Neural cell (in vitro differentiated cells): ENCODE data around the gene ZDHHC8. TPM values are rescaled to one million over a fixed set of nuclear protein-coding genes. Genes with fewer than 3 reads are reported as not detected.
"Not testable (repeated sequence)": the region's sequence is repeated elsewhere in the genome, so short reads cannot be mapped to it uniquely, and the experiment has no call there.

ENCODE experiments used
- H2AFZ ChIP-seq: fragments of 200-600, 300-800 bp; sonication (generic), shearing (Covaris generic); 2 replicates; pipeline ENCODE4 v1.6.0; 2014; ENCODE audit warnings: low read depth, mild to moderate bottlenecking, antibody characterized with exemption, low read length, moderate library complexity
- H3F3A ChIP-seq: fragments of 200-600 bp; shearing (Covaris generic); 2 replicates; pipeline ENCODE4 v1.6.1; 2016; ENCODE audit warnings: mild to moderate bottlenecking, moderate library complexity, mixed read lengths, antibody characterized with exemption, low read length; ENCODE audit not compliant: insufficient read depth, poor library complexity, severe bottlenecking
- H3K27ac ChIP-seq: fragments of 200-600, 300-800 bp; sonication (generic), shearing (Covaris generic); 2 replicates; pipeline ENCODE4 v1.5.1; 2014; ENCODE audit warnings: mild to moderate bottlenecking, low read length, moderate library complexity
- H3K27me3 ChIP-seq: fragments of 300-800, 200-600 bp; sonication (generic), shearing (Covaris generic); 2 replicates; pipeline ENCODE4 v1.6.0; 2014; ENCODE audit warnings: mild to moderate bottlenecking, low read depth, low read length, moderate library complexity; ENCODE audit not compliant: insufficient read depth
- H3K36me3 ChIP-seq: fragments of 300-800, 200-600 bp; sonication (generic), shearing (Covaris generic); 2 replicates; pipeline ENCODE4 v1.5.1; 2014; ENCODE audit warnings: mild to moderate bottlenecking, antibody characterized with exemption, low read length, moderate library complexity; ENCODE audit not compliant: insufficient read depth
- H3K4me2 ChIP-seq: fragments of 300-800, 200-600 bp; sonication (generic), shearing (Covaris generic); 2 replicates; pipeline ENCODE4 v1.6.0; 2014; ENCODE audit warnings: mild to moderate bottlenecking, low read length
- H3K4me3 ChIP-seq: fragments of 300-800, 200-600 bp; sonication (generic), shearing (Covaris generic); 2 replicates; pipeline ENCODE4 v1.5.1; 2014; ENCODE audit warnings: mild to moderate bottlenecking, low read length, moderate library complexity
- H3K79me2 ChIP-seq: fragments of 200-600 bp; shearing (Covaris generic); replicated peaks from 2 replicates; pipeline ENCODE4 v1.6.0; 2014; ENCODE audit warnings: mild to moderate bottlenecking, low read length, moderate library complexity; ENCODE audit not compliant: insufficient read depth
- H3K9ac ChIP-seq: fragments of 300-800, 200-600 bp; sonication (generic), shearing (Covaris generic); 2 replicates; pipeline ENCODE4 v1.6.1; 2016; ENCODE audit warnings: mild to moderate bottlenecking, low read length, mixed read lengths
- H3K9me2 ChIP-seq: fragments of 200-600 bp; shearing (Covaris generic); 2 replicates; pipeline ENCODE4 v1.6.1; 2016; ENCODE audit warnings: mild to moderate bottlenecking, low read length, mixed read lengths; ENCODE audit not compliant: insufficient read depth
- H3K9me3 ChIP-seq: fragments of 200-600, 300-800 bp; sonication (generic), shearing (Covaris generic); 2 replicates; pipeline ENCODE4 v1.6.1; 2016; ENCODE audit warnings: mild to moderate bottlenecking, mixed run types, low read length, moderate library complexity, mixed read lengths
- H4K20me1 ChIP-seq: fragments of 200-600 bp; shearing (Covaris generic); 2 replicates; pipeline ENCODE4 v1.6.1; 2016; ENCODE audit warnings: mild to moderate bottlenecking, mixed run types; ENCODE audit not compliant: insufficient read depth
- CTCF ChIP-seq: fragments of 450-650 bp; IDR thresholded peaks from 2 replicates; pipeline ENCODE4 v1.5.1; 2014; ENCODE audit warnings: antibody characterized with exemption, mild to moderate bottlenecking, moderate library complexity; ENCODE audit not compliant: poor library complexity, severe bottlenecking
- EP300 ChIP-seq: fragments of 450-650 bp; conservative IDR thresholded peaks from 2 replicates; pipeline ENCODE4 v1.6.1; 2014; ENCODE audit warnings: antibody characterized with exemption, mild to moderate bottlenecking, moderate library complexity; ENCODE audit not compliant: poor library complexity, severe bottlenecking
- EZH2 ChIP-seq: fragments of 200-600, 300-800 bp; shearing (Covaris generic), sonication (generic); IDR thresholded peaks from 2 replicates; pipeline ENCODE4 v1.6.1; 2014; ENCODE audit warnings: antibody characterized with exemption, low read length, borderline replicate concordance, mild to moderate bottlenecking; ENCODE audit not compliant: insufficient read depth, poor library complexity, severe bottlenecking
- MXI1 ChIP-seq: fragments of 450-650 bp; conservative IDR thresholded peaks from 2 replicates; pipeline ENCODE4 v1.6.1; 2014; ENCODE audit warnings: antibody characterized with exemption, mild to moderate bottlenecking; ENCODE audit not compliant: poor library complexity, severe bottlenecking
- POLR2AphosphoS5 ChIP-seq: IDR thresholded peaks from 2 replicates; pipeline ENCODE4 v1.6.1; 2012
- RAD21 ChIP-seq: fragments of 450-650 bp; conservative IDR thresholded peaks from 2 replicates; pipeline ENCODE4 v1.6.1; 2014; ENCODE audit warnings: antibody characterized with exemption, mild to moderate bottlenecking, moderate library complexity
- REST ChIP-seq: IDR thresholded peaks from 2 replicates; pipeline ENCODE4 v1.6.1; 2012; ENCODE audit warnings: borderline replicate concordance
- SMC3 ChIP-seq: fragments of 450-650 bp; conservative IDR thresholded peaks from 2 replicates; pipeline ENCODE4 v1.6.1; 2014; ENCODE audit warnings: antibody characterized with exemption, mild to moderate bottlenecking, moderate library complexity; ENCODE audit not compliant: poor library complexity
- TAF1 ChIP-seq: IDR thresholded peaks from 2 replicates; pipeline ENCODE4 v1.6.1; 2012; ENCODE audit warnings: low read depth
- polyA plus RNA-seq: library from polyadenylated mRNA; depleted of rRNA; stranded (reverse); fragments of >200 nt; gene quantifications from 2 replicates; pipeline ENCODE4 v1.2.3, GENCODE V29; 2014

Gene ZDHHC8
- polyA plus RNA-seq, 1 donor from 2014 or later = 4.5 TPM

GRCh38 chr22:20159076-20159475 lies 27.5 kb downstream of the ZDHHC8 start:
- H3K9me2 ChIP-seq = no peaks in the 10 kb centered on the region
- H3K79me2 ChIP-seq = no peaks in the 10 kb centered on the region
- no peaks in the 10 kb centered on the region for H3K9me3 ChIP-seq
- no peaks in the 10 kb centered on the region for H3F3A ChIP-seq
- no peaks in the 10 kb centered on the region for H3K27me3 ChIP-seq
- H3K27ac ChIP-seq = no peak overlapping the region
- no peaks in the 10 kb centered on the region for H4K20me1 ChIP-seq
- TF ChIP-seq SMC3 (no peak), REST (no peak), POLR2AphosphoS5 (no peak), RAD21 (no peak), EZH2 (no peak), EP300 (no peak), TAF1 (no peak), CTCF (no peak), MXI1 (no peak)
- no peaks in the 10 kb centered on the region for H3K36me3 ChIP-seq
- no peak overlapping the region for H3K9ac ChIP-seq
- H3K4me2 ChIP-seq = no peak overlapping the region
- H3K4me3 ChIP-seq = no peak overlapping the region
- H2AFZ ChIP-seq = no peak overlapping the region

- not testable (repeated sequence) for H3K9me3 ChIP-seq, H4K20me1 ChIP-seq, H3K36me3 ChIP-seq, H3F3A ChIP-seq, H3K4me2 ChIP-seq, H3K79me2 ChIP-seq, H3K27me3 ChIP-seq, H3K9ac ChIP-seq, H3K27ac ChIP-seq, H3K4me3 ChIP-seq, H3K9me2 ChIP-seq, H2AFZ ChIP-seq
These were observed 27.9 kb downstream of the ZDHHC8 start for GRCh38 chr22:20159531-20159930.

- H3K9me2 ChIP-seq = no peaks in the 10 kb centered on the region
- TF ChIP-seq SMC3 (no peak), EZH2 (no peak), EP300 (no peak), RAD21 (no peak), CTCF (no peak), MXI1 (no peak), TAF1 (no peak), POLR2AphosphoS5 (no peak), REST (no peak)
- H3K27me3 ChIP-seq = no peaks in the 10 kb centered on the region
- H3K27ac ChIP-seq = no peak overlapping the region
- no peaks in the 10 kb centered on the region for H3K9me3 ChIP-seq
- no peak overlapping the region for H3K4me3 ChIP-seq
- H3K36me3 ChIP-seq = no peaks in the 10 kb centered on the region
- H2AFZ ChIP-seq = no peak overlapping the region
- H3F3A ChIP-seq = no peaks in the 10 kb centered on the region
- H4K20me1 ChIP-seq = no peaks in the 10 kb centered on the region
- H3K4me2 ChIP-seq = no peak overlapping the region
- H3K79me2 ChIP-seq = no peaks in the 10 kb centered on the region
- no peak overlapping the region for H3K9ac ChIP-seq
These were observed 28.4 kb downstream of the ZDHHC8 start for GRCh38 chr22:20160041-20160440.
